GM19438 (cell line): ENCODE measurements around the gene TTC23L.

Experiments
- ATAC-seq: cut with Tn5 transposase; IDR thresholded peaks from one replicate; pipeline ENCODE4 v1.9.1; 2021; ENCODE audit warnings: low read depth; ENCODE audit not compliant: unreplicated experiment

TTC23L gene

GRCh38 chr5:34832568-34832967, 6.4 kb upstream of the TTC23L start:
- no peak for ATAC-seq

- no peak for ATAC-seq
These were observed 5.9 kb upstream of the TTC23L start for GRCh38 chr5:34833090-34833489.

DNA sequence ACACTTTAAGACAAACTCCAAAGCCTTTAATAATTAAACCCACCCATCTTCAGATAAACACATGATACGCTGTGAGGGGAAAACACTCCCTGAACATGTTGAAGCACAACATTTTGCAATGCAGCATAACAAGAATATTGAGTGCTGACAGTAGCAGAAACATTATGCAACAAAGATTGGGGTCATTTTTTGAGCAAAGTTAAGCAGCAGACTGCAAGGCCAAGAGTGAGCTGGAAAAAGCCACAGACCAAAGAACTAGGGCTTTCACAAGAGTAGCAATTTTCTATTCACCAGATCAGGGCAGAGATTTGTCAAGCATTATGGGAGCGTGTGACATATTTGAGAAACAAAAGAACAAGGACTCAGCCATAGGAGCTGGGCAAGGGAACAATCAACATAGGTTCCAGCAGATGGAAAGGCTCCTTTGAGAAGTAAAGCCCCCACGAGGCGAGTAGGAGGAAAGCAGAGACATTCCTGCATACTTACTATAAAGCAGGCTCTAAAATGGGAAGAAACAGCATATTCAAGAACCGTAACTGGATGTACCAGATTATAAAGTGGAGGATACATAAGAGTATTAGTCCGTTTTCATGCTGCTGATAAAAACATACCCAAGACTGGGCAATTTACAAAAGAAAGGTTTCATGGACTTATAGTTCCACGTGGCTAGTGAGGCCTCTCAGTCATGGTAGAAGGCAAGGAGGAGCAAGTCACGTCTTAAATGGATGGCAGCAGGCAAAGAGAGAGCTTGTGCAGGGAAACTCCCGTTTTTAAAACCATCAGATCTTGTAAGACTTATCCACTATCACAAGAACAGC, 4.8 kb upstream of the TTC23L start:
- no peak for ATAC-seq

DNA sequence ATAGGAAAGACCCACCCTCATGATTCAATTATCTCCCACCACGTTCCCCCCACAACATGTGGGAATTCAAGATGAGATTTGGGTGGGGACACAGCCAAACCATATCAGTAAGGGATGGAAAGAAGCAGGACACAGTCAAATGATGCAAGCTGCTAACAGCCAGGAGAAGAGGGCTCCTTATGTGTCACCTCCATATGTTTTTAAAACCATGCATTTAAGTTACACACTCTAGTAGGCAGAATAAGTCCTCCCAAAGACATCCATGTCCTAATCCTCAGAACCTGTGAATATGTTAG, 4.2 kb upstream of the TTC23L start:
- no peak for ATAC-seq

- no peak for ATAC-seq
These were observed 3.3 kb upstream of the TTC23L start for GRCh38 chr5:34835664-34836063.

DNA sequence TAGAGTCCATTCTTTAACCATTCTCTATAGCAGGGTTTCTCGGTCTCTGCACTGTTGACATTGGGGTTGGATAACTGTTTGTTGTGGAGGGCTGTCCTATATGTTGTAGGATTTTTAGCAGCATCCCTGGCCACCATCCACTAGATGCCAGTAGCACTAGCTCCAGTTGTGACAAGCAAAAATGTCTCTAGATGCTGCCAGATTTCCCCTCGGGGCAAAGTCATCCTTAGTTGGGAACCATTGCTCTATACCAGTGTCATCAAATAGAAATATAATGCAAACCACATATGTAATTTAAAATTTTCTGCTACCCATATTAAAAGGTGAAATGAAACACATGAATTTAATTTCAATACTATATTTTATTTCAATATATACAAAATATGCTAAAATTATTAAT, 2.9 kb downstream of the TTC23L start:
- ATAC-seq: no peak

DNA sequence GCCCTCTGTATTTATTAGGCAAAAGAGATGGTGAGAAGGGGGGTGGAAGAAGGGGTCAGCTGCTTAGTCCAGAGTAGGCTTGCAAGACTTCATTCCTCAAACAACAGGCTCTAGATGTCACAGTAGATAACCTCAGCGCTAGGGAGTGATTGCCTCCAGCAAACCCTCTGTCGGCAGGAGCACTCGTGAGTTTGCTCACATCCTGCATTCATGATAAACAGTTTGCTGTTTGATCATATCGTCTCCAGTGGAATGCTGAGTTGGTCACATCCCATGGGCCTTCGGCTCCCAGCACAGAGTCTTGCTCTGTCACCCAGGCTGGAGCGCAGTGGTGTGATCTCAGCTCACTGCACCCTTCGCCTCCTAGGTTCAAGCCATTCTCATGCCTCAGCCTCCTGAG, 3.6 kb downstream of the TTC23L start:
- no peak for ATAC-seq

GRCh38 chr5:34843497-34843896, 4.5 kb downstream of the TTC23L start:
- no peak for ATAC-seq

DNA sequence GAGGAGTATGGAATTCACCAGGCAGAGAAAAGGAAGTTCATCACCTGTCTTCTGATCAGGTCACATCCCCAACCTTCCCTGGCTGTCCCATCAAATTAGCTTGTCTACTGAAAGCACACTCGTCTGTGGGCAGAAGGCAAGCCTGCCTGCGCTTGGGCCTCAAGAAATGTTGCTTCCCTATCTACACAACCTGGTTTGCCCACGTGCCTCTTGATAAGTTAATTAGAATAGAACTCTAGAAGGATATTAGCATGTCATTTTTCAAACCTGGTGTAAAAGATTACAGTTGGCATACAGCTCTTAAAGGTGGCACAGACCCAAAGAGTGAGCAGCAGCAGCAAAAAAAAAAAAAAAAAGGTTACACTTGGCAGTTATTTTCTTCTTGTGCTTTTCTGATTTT, 5.1 kb downstream of the TTC23L start:
- ATAC-seq: no peak

- ATAC-seq: no peak
These were observed 6.0 kb downstream of the TTC23L start for GRCh38 chr5:34844999-34845398.

- no peak for ATAC-seq
These were observed 8.1 kb downstream of the TTC23L start for GRCh38 chr5:34847056-34847455.

DNA sequence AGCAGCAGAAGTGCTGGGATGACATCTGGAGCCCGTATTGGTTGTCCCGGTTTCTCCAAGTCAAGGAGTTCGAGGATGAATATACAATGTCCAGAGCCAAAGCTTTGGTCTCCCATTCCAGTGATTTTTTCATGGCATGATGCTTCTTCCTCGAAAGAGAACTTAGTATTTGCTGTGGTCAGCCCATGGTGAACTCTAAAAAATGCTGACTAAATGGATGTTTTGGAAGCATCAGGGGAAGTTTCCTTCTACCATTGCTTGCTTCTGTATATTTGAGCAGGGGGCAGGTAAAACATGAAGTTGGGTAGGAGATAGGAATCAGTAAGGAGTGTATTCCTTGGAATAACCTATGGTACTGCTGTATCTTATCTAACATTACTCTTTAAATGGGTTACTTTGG, 8.6 kb downstream of the TTC23L start:
- no peak for ATAC-seq

- ATAC-seq: no peak
These were observed 9.3 kb downstream of the TTC23L start for GRCh38 chr5:34848230-34848629.

- no peak for ATAC-seq
These were observed 10.3 kb downstream of the TTC23L start for GRCh38 chr5:34849253-34849652.

GRCh38 chr5:34854459-34855174, 15.7 kb downstream of the TTC23L start:
- ATAC-seq: peak; percentile 96

DNA sequence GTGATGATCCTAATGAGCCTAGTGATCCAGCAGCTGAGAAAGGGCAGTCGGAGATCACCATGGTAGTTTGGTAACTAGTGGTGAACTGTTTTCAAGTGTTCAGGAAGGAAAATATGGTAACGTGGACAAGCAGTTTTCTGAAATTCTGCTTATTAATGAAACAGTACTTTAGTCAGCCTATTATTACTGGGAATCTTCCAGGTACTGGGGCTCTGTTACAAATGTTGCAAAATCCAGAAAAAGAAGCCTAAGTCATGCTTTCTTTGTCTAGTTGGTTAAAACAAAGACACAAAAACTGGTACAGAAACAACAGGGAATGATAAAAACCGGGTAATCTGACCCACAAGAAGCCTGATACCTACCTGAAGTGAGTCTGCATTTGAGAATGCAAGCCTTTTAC, 18.2 kb downstream of the TTC23L start:
- ATAC-seq: no peak

DNA sequence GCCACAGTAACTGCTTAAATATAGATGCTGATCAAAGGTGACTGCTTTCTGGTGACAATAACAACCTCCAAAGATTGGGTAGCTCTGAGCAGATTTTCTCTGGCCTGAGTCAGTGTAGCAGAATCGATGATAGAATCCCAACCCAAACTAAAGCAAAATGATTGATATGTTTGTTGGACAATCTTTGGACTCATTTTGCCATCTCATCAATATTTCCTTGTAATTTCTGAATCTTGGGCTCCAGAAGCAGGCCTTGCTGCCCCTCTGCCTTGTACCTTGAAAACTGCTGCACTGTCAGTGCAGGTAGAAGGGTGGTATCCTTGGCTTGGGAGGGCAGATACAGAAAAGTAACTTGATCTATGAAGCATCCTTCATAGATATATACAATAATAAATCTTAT, 18.9 kb downstream of the TTC23L start:
- no peak for ATAC-seq

- ATAC-seq: no peak
These were observed 19.8 kb downstream of the TTC23L start for GRCh38 chr5:34858790-34859189.

- ATAC-seq: no peak
These were observed 20.3 kb downstream of the TTC23L start for GRCh38 chr5:34859253-34859652.

DNA sequence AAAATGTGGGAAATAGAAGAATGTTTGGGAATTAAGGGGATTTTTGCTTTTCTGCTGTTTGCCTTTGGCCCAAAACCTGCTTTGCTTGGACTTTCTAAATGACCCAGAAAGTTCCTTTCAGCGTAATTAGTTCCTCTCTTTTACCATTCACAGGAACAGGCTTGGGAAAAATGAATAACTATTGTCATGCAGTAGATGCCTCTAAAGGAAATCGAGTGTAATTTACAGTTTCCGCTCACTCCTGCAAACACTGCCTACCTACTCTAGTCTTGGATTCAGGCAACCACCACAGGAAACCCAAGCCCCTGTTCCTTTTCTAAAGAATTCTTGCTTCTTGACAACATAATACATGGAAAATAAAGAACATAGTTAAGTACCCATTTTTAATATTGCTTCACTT, 25.0 kb downstream of the TTC23L start:
- ATAC-seq: no peak

DNA sequence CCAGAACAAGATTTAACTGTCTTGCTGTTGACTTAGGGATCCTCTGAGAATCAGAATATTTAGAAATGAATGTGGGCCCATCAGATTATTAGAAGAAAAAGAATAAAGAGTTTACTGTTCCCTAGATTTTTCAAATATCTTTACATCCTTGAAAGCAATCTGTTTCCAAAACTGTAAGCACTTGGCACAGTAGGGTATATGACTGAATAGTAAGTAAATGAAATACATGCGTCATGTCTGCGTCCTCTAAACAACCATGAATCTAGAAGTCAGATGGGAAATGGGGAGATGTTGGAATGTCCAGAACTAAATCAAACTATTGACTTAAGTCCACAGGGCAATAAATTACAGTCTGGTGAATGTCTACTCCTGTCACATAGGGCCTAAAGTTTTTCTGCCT, 26.1 kb downstream of the TTC23L start:
- ATAC-seq: no peak

DNA sequence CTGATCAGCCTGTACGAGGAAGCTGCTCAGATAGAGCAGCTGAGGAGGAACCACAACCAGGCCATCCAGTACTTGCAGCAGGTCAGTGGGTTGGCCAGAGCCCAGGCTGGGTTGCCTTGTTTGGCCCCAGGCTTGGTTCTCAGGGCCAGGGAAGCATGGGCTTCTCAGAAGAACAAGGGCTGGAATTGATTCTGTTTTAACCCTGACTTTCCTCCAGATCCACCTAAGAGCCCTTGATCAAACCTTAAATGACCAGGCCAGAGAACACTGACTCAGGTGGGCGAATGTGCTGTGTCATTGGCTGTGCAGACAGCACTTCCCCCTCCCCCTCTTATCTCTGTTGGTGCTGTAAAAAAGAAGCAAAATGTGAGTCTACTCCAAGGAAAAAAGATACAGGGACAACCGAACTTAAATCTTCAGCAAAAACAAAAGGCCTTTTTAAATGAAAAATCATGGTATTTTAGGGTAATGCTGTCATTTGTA, 28.1 kb downstream of the TTC23L start:
- ATAC-seq: no peak
